Fibroblast of lung (primary cell): ENCODE data around the gene IDH2. TPM values are rescaled to one million over a fixed set of nuclear protein-coding genes. Genes with fewer than 3 reads are reported as not detected.

ENCODE experiments used
- DNase-seq, 2 donors: peaks; one replicate each; pipeline versions ENCODE4 v3.0.0 to v3.0.0-alpha.2; 2010; ENCODE audit warnings: low read depth in 2 of 2
- H2AFZ ChIP-seq: 2 replicates; pipeline ENCODE4 v1.5.1; 2012; ENCODE audit warnings: low read length, control low read depth, inconsistent platforms
- H3K27ac ChIP-seq: 2 replicates; pipeline ENCODE4 v1.5.1; 2011; ENCODE audit warnings: low read length, control low read depth; ENCODE audit not compliant: insufficient read depth
- H3K27me3 ChIP-seq: 2 replicates; pipeline ENCODE4 v1.5.1; 2011; ENCODE audit warnings: mild to moderate bottlenecking, low read length; ENCODE audit not compliant: control insufficient read depth, insufficient read depth
- H3K36me3 ChIP-seq: 2 replicates; pipeline ENCODE4 v1.5.1; 2011; ENCODE audit warnings: low read length; ENCODE audit not compliant: control insufficient read depth, insufficient read depth
- H3K4me1 ChIP-seq: 2 replicates; pipeline ENCODE4 v1.5.1; 2011; ENCODE audit warnings: low read length; ENCODE audit not compliant: control insufficient read depth, insufficient read depth; ENCODE audit errors: extremely low read depth
- H3K4me2 ChIP-seq: 2 replicates; pipeline ENCODE4 v1.5.1; 2011; ENCODE audit warnings: low read length, control low read depth; ENCODE audit not compliant: insufficient read depth; ENCODE audit errors: extremely low read depth
- H3K4me3 ChIP-seq, 4 experiments: fragments of 200-600 bp in 1 of 4; sonication (generic) in 1 of 4; replicated peaks in 1 of 4; 2 replicates each; pipeline ENCODE4 v1.5.1; 2011 to 2016; ENCODE audit warnings: low read length in 4 of 4, low read depth in 3 of 4, mild to moderate bottlenecking in 3 of 4, control low read depth in 2 of 4, inconsistent platforms in 1 of 4, mixed read lengths in 1 of 4; ENCODE audit not compliant: insufficient read depth in 1 of 4; ENCODE audit errors: control extremely low read depth in 1 of 4
- H3K79me2 ChIP-seq: 2 replicates; pipeline ENCODE4 v1.5.1; 2012; ENCODE audit warnings: mild to moderate bottlenecking, low read length, inconsistent platforms; ENCODE audit not compliant: control insufficient read depth, insufficient read depth
- H3K9ac ChIP-seq: 2 replicates; pipeline ENCODE4 v1.5.1; 2011; ENCODE audit warnings: mild to moderate bottlenecking, low read length, control low read depth; ENCODE audit not compliant: insufficient read depth
- H3K9me3 ChIP-seq: 2 replicates; pipeline ENCODE4 v1.5.1; 2012; ENCODE audit warnings: low read depth, low read length; ENCODE audit not compliant: control insufficient read depth, insufficient read depth
- H4K20me1 ChIP-seq: 2 replicates; pipeline ENCODE4 v1.5.1; 2011; ENCODE audit warnings: low read length; ENCODE audit not compliant: control insufficient read depth, insufficient read depth; ENCODE audit errors: extremely low read depth
- CTCF ChIP-seq, 2 donors: IDR thresholded peaks in 1 of 2; conservative IDR thresholded peaks in 1 of 2; 1 replicate in 1 of 2; 2 replicates in 1 of 2; pipeline ENCODE4 v1.5.1; 2011 to 2012; ENCODE audit warnings: low read length in 2 of 2, control low read depth in 1 of 2, inconsistent platforms in 1 of 2, low read depth in 1 of 2, mild to moderate bottlenecking in 1 of 2
- EZH2 ChIP-seq: IDR thresholded peaks from 2 replicates; pipeline ENCODE4 v1.5.1; 2012; ENCODE audit warnings: low read length, control low read depth, mild to moderate bottlenecking; ENCODE audit errors: missing control alignments
- polyA plus RNA-seq, 2 donors: library from polyadenylated mRNA; depleted of rRNA in 1 of 2; stranded (reverse) in 1 of 2; unstranded in 1 of 2; fragments of >200 nt; gene quantifications; 2 replicates each; pipeline ENCODE4 v1.2.1, GENCODE V29; 2011 to 2012; ENCODE audit warnings: missing spikeins in 1 of 2
- total RNA-seq: library from RNA; depleted of rRNA; stranded (reverse); fragments of >200 nt; gene quantifications from 2 replicates; pipeline ENCODE4 v1.2.1, GENCODE V29; 2014

The IDH2 gene
- total and polyA plus RNA-seq, 2 donors (not counting 1 experiment from before 2014, with no cell fraction given): 47.9 to 66.0 TPM

- no peak overlapping the region for H3K4me3 ChIP-seq
- no peak overlapping the region for H3K4me2 ChIP-seq
- TF ChIP-seq CTCF (conservative IDR thresholded peaks at IDR 0.05 in 1 of 2, IDR thresholded peaks at IDR 0.05 in 1 of 2; ENCODE audit: low read depth in 1 of 2, low read length in 2 of 2) (no peak), EZH2 (no peak)
- no peak overlapping the region for H3K9ac ChIP-seq
- H4K20me1 ChIP-seq: no peaks in the 10 kb centered on the region
- no peak overlapping the region for H3K27ac ChIP-seq
- H3K79me2 ChIP-seq: no peaks in the 10 kb centered on the region
- DNase-seq: no peak
- H3K36me3 ChIP-seq: peaks cover 5% of the 10 kb centered on the region
- no peaks in the 10 kb centered on the region for H3K9me3 ChIP-seq
- H3K27me3 ChIP-seq: no peaks in the 10 kb centered on the region
- no peak overlapping the region for H2AFZ ChIP-seq
- no peaks in the 10 kb centered on the region for H3K4me1 ChIP-seq
Measured at GRCh38 chr15:90067181-90067952, 34.9 kb downstream of the IDH2 start.

GRCh38 chr15:90065682-90066049, 36.6 kb downstream of the IDH2 start:
- no peak overlapping the region for H3K4me2 ChIP-seq
- H3K36me3 ChIP-seq: peaks cover 5% of the 10 kb centered on the region
- no peaks in the 10 kb centered on the region for H3K79me2 ChIP-seq
- H4K20me1 ChIP-seq: no peaks in the 10 kb centered on the region
- no peak overlapping the region for H3K4me3 ChIP-seq
- DNase-seq: no peak
- H2AFZ ChIP-seq: no peak overlapping the region
- no peaks in the 10 kb centered on the region for H3K4me1 ChIP-seq
- H3K9ac ChIP-seq: no peak overlapping the region
- no peak overlapping the region for H3K27ac ChIP-seq
- H3K27me3 ChIP-seq: no peaks in the 10 kb centered on the region
- no peaks in the 10 kb centered on the region for H3K9me3 ChIP-seq
- TF ChIP-seq EZH2 (no peak), CTCF (conservative IDR thresholded peaks at IDR 0.05 in 1 of 2, IDR thresholded peaks at IDR 0.05 in 1 of 2; ENCODE audit: low read depth in 1 of 2, low read length in 2 of 2) (no peak)

GRCh38 chr15:90064911-90065681, 37.2 kb downstream of the IDH2 start:
- Histone ChIP-seq H3K27me3 (no peaks in the 10 kb centered on the region), H3K4me2 (no peak overlapping the region), H3K4me1 (no peaks in the 10 kb centered on the region), H3K36me3 (peaks cover 5% of the 10 kb centered on the region), H3K9ac (no peak overlapping the region), H2AFZ (no peak overlapping the region), H4K20me1 (no peaks in the 10 kb centered on the region), H3K4me3 (no peak overlapping the region), H3K27ac (no peak overlapping the region), H3K79me2 (no peaks in the 10 kb centered on the region), H3K9me3 (no peaks in the 10 kb centered on the region)
- DNase-seq: no peak
- TF ChIP-seq EZH2: no peak
- no peak for TF ChIP-seq CTCF (conservative IDR thresholded peaks at IDR 0.05 in 1 of 2, IDR thresholded peaks at IDR 0.05 in 1 of 2; ENCODE audit: low read depth in 1 of 2, low read length in 2 of 2)
